LNCaP clone FGC (cell line): ENCODE results near the gene THAP7.

Experiments
- DNase-seq: peaks from one replicate; pipeline ENCODE4 v3.0.0-alpha.2; 2011; ENCODE audit warnings: low read depth
- H3K4me3 ChIP-seq: 2 replicates; pipeline ENCODE4 v1.5.1; 2011; ENCODE audit warnings: mild to moderate bottlenecking, low read depth, low read length, control low read depth
- TF ChIP-seq, protein P1 (sequence below): IDR thresholded peaks from 2 replicates; pipeline ENCODE4 v1.5.1; 2012; ENCODE audit warnings: mild to moderate bottlenecking; ENCODE audit not compliant: control insufficient read depth, insufficient read depth; ENCODE audit errors: extremely low read depth

THAP7 gene

DNA sequence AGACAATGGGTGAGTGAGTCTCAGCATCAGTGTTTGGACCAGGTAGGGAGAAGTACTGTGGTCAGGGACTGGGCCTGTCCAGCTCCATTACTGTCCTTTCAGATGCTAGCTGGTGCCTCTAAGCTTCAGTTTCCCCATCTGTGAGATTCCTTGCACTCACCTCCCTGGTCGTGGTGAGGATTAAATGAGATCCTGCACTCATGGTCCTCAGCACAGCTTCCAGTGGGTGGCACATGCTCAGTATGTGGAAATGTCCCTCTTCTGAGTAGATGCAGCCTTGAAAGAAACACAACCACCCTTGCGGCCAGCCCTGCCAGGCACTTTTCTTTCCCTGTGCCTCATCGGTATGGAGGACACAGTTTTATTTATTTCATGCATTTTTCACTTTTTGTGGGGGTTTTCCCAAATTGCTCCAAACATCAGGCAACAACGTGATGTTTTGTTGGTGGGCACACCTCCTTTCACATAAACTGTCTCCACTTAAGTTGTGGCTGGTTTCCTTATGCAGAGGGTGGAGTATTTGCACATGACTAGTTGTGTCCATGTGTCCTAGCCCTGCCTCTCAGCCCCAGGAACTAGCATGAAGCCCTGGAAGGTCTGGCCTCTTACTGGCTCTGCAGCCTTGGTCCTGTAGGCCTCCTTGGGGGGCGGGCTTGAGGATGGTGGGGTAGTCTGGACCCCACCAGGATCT lies 18.7 kb downstream of the THAP7 start:
- peak overlapping the region; percentile 91 for H3K4me3 ChIP-seq

DNA sequence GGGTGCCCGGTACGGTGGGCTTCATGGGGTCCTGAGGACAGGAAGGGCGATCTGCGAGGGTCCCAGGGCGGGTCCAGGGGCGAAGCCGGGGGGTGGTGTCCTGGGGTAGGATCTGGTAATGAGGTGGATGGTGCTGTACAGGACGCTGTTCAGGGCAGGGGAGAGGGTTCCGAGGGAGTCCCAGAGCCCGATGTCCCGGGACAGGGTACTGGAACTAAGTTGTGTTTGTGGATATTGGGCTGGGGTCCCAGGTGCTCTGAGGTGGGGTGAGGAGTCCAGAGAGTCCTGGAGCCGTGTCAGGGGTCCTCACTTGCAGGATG lies 19.4 kb downstream of the THAP7 start:
- H3K4me3 ChIP-seq: peak overlapping the region; percentile 91
- TF ChIP-seq, protein P1, sequence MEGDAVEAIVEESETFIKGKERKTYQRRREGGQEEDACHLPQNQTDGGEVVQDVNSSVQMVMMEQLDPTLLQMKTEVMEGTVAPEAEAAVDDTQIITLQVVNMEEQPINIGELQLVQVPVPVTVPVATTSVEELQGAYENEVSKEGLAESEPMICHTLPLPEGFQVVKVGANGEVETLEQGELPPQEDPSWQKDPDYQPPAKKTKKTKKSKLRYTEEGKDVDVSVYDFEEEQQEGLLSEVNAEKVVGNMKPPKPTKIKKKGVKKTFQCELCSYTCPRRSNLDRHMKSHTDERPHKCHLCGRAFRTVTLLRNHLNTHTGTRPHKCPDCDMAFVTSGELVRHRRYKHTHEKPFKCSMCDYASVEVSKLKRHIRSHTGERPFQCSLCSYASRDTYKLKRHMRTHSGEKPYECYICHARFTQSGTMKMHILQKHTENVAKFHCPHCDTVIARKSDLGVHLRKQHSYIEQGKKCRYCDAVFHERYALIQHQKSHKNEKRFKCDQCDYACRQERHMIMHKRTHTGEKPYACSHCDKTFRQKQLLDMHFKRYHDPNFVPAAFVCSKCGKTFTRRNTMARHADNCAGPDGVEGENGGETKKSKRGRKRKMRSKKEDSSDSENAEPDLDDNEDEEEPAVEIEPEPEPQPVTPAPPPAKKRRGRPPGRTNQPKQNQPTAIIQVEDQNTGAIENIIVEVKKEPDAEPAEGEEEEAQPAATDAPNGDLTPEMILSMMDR: no peak
- DNase-seq: no peak

More for the DNA sequence above, 18.7 kb downstream of the THAP7 start:
- TF ChIP-seq, protein P1: no peak
- no peak for DNase-seq

DNA sequence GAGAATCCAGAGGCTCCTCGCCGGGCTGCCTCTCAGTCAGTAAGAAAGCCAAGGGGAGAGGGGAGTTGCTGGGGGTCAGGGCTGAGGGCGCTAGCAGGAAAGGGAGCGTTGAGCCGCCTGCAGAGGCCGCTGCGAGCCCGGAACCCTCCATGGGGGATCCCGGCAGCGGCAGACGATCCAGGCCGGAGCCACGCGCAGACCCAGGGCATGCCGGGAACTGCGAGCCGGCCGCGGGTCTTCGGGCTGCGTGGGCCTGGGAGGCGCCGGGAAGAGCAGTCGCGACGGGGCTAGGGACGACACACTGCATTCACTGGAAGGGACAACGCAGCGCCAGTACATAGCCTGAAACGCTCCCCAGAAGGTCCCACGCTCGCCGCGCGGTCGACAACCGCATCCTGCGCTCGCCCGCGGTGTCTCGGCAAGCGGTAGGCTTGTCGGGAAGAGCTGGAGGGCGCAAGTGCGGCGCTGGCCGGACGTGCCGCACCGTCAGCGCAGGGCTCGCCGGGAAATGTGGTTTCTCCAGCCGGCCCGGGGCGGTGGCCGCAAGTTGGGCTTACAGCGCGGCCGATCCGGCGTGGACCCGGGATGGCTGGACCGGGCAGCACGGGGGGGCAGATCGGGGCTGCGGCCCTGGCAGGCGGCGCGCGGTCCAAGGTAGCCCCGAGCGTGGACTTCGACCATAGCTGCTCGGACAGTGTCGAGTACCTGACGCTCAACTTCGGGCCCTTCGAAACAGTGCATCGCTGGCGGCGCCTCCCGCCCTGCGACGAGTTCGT lies 19.9 kb downstream of the THAP7 start, which contains the start of gene LZTR1:
Gene LZTR1 (plus strand): TSS at position 511 of the 776 bp plus-strand sequence. CDS start 75 bp downstream, at position 586.
- DNase-seq: no peak
- TF ChIP-seq, protein P1: peak; percentile 59

DNA sequence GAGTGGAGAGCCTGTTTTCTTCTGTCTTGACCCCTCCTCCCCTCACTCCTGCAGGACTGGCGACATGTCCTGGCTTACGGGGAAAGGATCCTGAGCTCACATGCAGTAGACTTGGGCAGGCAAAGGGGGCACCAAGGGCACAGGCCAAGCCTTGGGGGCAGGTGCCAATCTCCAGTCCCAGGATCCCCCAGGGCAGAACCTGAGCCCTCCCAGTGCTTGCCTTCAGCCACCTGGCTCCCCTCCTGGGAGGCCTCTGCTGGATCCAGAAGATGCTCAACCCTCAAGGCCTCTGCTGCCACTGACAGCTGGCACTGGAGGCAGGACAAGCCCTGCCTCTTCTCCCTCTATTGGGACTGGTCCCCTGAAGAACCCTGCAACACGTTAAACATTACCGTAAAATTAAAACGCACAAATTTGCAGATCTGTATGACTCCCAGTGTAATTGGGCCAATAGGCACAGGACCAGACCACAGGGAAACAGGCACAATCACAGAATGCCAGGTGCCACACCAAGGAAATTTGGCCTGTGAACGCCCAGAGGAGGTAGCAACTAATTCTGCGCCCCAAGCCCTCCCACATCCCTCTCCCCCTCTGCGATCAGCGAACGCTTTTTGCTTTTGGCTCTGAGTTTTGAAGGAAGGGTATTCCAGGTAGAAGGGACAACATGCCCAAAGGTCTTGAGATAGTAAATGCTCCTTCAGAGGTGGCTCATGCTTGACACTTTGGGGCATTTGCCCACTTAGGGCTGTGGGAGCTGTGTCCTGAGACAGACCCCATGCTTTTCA lies 20.8 kb downstream of the THAP7 start:
- H3K4me3 ChIP-seq: peak overlapping the region; percentile 91
- DNase-seq: no peak
- TF ChIP-seq, protein P1: no peak

More for the DNA sequence above, 19.9 kb downstream of the THAP7 start, which contains the start of gene LZTR1:
- peak within 1 kb of the TSS; percentile 91 for H3K4me3 ChIP-seq

DNA sequence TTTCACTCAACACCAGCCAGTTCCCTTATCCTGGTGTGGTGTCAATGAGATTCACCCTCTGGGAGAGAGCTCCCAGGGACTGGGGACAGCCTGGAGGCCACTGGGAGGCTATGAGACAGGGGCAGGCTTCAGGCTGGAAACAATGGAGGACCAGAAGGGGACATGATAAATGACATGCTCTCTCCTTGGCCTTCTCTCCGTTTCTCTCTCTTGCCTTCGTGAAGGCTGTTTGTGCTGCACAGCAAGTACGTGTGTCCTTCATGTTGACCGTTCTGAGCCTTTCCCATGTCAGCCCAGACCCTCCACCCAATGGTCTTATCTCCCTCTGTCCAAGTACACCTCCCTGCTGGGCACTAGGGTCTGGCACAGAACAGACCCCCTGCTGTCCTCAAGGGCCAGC lies 21.4 kb downstream of the THAP7 start:
- H3K4me3 ChIP-seq: no peak overlapping the region
- no peak for DNase-seq
- TF ChIP-seq, protein P1: no peak

DNA sequence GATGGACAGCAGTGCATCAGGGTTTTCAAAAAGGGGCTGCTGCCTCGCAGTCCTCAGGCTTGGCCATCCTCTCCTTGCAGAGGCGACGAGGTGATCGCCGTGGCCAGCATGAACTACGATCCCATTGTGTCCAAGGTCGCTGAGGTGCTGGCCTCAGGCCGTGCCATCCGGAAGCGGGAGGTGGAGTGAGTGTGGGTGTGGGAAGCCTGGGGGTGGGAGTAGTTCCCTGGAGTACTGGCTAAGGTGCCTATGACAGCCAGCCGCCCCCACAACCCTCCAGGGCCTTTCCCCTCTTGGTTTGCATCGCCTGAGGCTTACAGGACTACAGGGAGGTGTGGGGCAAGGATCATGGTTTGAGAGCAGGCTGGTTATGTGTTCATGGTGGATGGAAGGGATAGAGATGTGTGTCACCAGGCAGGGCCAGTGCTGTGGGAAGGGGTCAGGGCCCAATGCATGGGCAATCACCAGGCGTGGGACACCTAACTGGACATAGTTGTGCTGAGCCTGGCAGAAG lies 21.9 kb downstream of the THAP7 start:
- TF ChIP-seq, protein P1: no peak
- H3K4me3 ChIP-seq: no peak overlapping the region
- no peak for DNase-seq
